GM12878 (cell line): Measurements from ENCODE around the gene RAB13. TPM values are rescaled to one million over a fixed set of nuclear protein-coding genes. Genes with fewer than 3 reads are reported as not detected.

Source experiments
- ATAC-seq: fragments of 200-7000 bp; cut with Tn5 transposase; 3 replicates; pipeline ENCODE4 v1.9.1; 2020; ENCODE audit warnings: mild to moderate bottlenecking, moderate library complexity
- BruUV-seq: library from RNA; stranded (reverse); fragments of 400-500 nt; replicated peaks from 2 replicates; lab custom pipeline; 2021; lab: Mats Ljungman, UMichigan
- CTCF ChIA-PET: fragments of 300-600 bp; sonication (Branson Sonifier 250); formaldehyde crosslinking; extraction: SDS; loops from one replicate; lab custom pipeline; 2021; ENCODE audit warnings: inconsistent platforms; lab: Yijun Ruan, JAX
- POLR2A ChIA-PET: fragments of 350-600 bp; formaldehyde crosslinking; extraction: SDS; loops from one replicate; lab custom pipeline; 2021; ENCODE audit warnings: inconsistent platforms; lab: Charles Lee
- RAD21 ChIA-PET: fragments of 300-600 bp; sonication (Branson Sonifier 250); formaldehyde crosslinking; loops from one replicate; lab custom pipeline; 2023; ENCODE audit warnings: antibody characterized with exemption; ENCODE audit not compliant: unreplicated experiment; lab: Charles Lee
- SMC1A ChIA-PET: fragments of 300-600 bp; sonication (Branson Sonifier 250); formaldehyde crosslinking; loops from one replicate; lab custom pipeline; 2023; ENCODE audit not compliant: unreplicated experiment, uncharacterized antibody; lab: Charles Lee
- DNase-seq: peaks from one replicate; pipeline ENCODE4 v3.0.0-alpha.2; 2011; ENCODE audit warnings: low read depth, low spot score
- FAIRE-seq: peaks from 3 replicates; lab custom pipeline; 2011; peaks lifted over from hg19 to GRCh38; lab: Jason Lieb, UNC
- H2AFZ ChIP-seq: 2 replicates; pipeline ENCODE4 v1.6.0; 2011; ENCODE audit warnings: low read depth, low read length, control low read depth; ENCODE audit not compliant: control insufficient read depth
- H3K27ac ChIP-seq: 2 replicates; pipeline ENCODE4 v1.5.1; 2011; ENCODE audit warnings: control low read depth; ENCODE audit not compliant: control insufficient read depth, insufficient read depth
- H3K27me3 ChIP-seq, 2 experiments: replicated peaks in 1 of 2; 2 replicates each; pipeline versions ENCODE4 v1.6.0 to v1.6.1; 2011; ENCODE audit warnings: low read length in 1 of 2; ENCODE audit not compliant: control insufficient read depth in 2 of 2, insufficient read depth in 2 of 2
- H3K36me3 ChIP-seq, 2 experiments: 2 replicates each; pipeline ENCODE4 v1.5.1; 2011; ENCODE audit warnings: low read length in 1 of 2; ENCODE audit not compliant: control insufficient read depth in 2 of 2, insufficient read depth in 2 of 2
- H3K4me1 ChIP-seq: 2 replicates; pipeline ENCODE4 v1.6.1; 2011; ENCODE audit warnings: mild to moderate bottlenecking, low read length, moderate library complexity, mixed read lengths; ENCODE audit not compliant: control insufficient read depth, insufficient read depth
- H3K4me2 ChIP-seq: 2 replicates; pipeline ENCODE4 v1.6.0; 2011; ENCODE audit warnings: control low read depth; ENCODE audit not compliant: control insufficient read depth, insufficient read depth
- H3K4me3 ChIP-seq: fragments of 200-600 bp; sonication (generic); 2 replicates; pipeline ENCODE4 v1.5.1; 2016
- H3K79me2 ChIP-seq: 2 replicates; pipeline ENCODE4 v1.6.0; 2011; ENCODE audit warnings: low read length; ENCODE audit not compliant: control insufficient read depth, insufficient read depth
- H3K9ac ChIP-seq: 2 replicates; pipeline ENCODE4 v1.8.0; 2011; ENCODE audit warnings: low read length, control low read depth, mixed read lengths; ENCODE audit not compliant: control insufficient read depth, insufficient read depth
- H3K9me3 ChIP-seq: replicated peaks from 3 replicates; pipeline ENCODE4 v1.5.1; 2011; ENCODE audit warnings: mild to moderate bottlenecking, low read length; ENCODE audit not compliant: control insufficient read depth, insufficient read depth
- H4K20me1 ChIP-seq: 2 replicates; pipeline ENCODE4 v1.6.0; 2011; ENCODE audit not compliant: control insufficient read depth, insufficient read depth
- BACH1 ChIP-seq: fragments of 450-650 bp; IDR thresholded peaks from 2 replicates; pipeline ENCODE4 v1.6.1; 2017; ENCODE audit warnings: mild to moderate bottlenecking, borderline replicate concordance
- CHD1 ChIP-seq: IDR thresholded peaks from 2 replicates; pipeline ENCODE4 v1.6.1; 2012; ENCODE audit warnings: low read depth, low read length, improper control_type of control experiment
- CHD4 ChIP-seq: fragments of 200-600 bp; sonication (generic); IDR thresholded peaks from 2 replicates; pipeline ENCODE4 v1.6.1; 2016; ENCODE audit warnings: mild to moderate bottlenecking
- NRF1 ChIP-seq: conservative IDR thresholded peaks from 2 replicates; pipeline ENCODE4 v1.6.1; 2011; ENCODE audit warnings: mild to moderate bottlenecking, low read depth, low read length, improper control_type of control experiment
- PML ChIP-seq: IDR thresholded peaks from 2 replicates; pipeline ENCODE4 v1.6.1; 2012; ENCODE audit warnings: low read length, inconsistent platforms
- POLR2AphosphoS2 ChIP-seq: IDR thresholded peaks from 2 replicates; pipeline ENCODE4 v1.6.1; 2011; ENCODE audit warnings: low read depth, mild to moderate bottlenecking, low read length, improper control_type of control experiment, moderate library complexity
- ZNF274 ChIP-seq: IDR thresholded peaks from one replicate; pipeline ENCODE4 v1.8.0; 2011; ENCODE audit not compliant: insufficient read length, insufficient read depth
- WGBS: methylation state at CpG from one replicate; pipeline ENCODE4 v1.1.6; 2016; ENCODE audit warnings: low lambda C conversion rate; ENCODE audit not compliant: insufficient replicate concordance, insufficient coverage; ENCODE audit errors: missing lambda C conversion rate; 5-methylcytosine and 5-hydroxymethylcytosine counted together
- in situ Hi-C: fragments of 300-500 bp; cut with MboI; formaldehyde crosslinking; loops from 9 replicates; pipeline ENCODE4 v1.14.3; 2018; ENCODE audit warnings: mixed read lengths
- intact Hi-C: fragments of 100-400 bp; cut with micrococcal nuclease; formaldehyde crosslinking; loops from one replicate; pipeline ENCODE4 v1.14.2; 2022; ENCODE audit not compliant: unreplicated experiment
- polyA plus RNA-seq, 11 experiments: library from polyadenylated mRNA; depleted of rRNA in 4 of 11; unstranded in 6 of 11; stranded (reverse) in 5 of 11; fragments of >200 nt; fragmentation: Nextera tagmentation in 4 of 11; fragmentation: Illumina TruSeq in 1 of 11; extraction: Ambion mirVana in 4 of 11; extraction: Trizol in 1 of 11; gene quantifications; 1 replicate in 1 of 11; 2 replicates in 10 of 11; pipeline versions ENCODE4 v1.2.1 to v1.2.3, GENCODE V29; 2011 to 2016; ENCODE audit warnings: inconsistent platforms in 2 of 11, missing spikeins in 2 of 11, low read depth in 1 of 11
- total RNA-seq, 4 experiments: library from RNA; depleted of rRNA in 3 of 4; stranded (reverse); fragments of >200 nt in 3 of 4; fragmentation: Illumina TruSeq in 1 of 4; extraction: Trizol in 1 of 4; gene quantifications; 2 replicates each; pipeline versions ENCODE4 v1.2.1 to v1.2.3, GENCODE V29; 2013 to 2021

Gene RAB13
- total and polyA plus RNA-seq, 10 of the 15 experiments (the other 5 are each of a cell fraction or from before 2014, with no cell fraction given): 0.75 to 30.7 (median 15.9) TPM

- no peak for ATAC-seq
- CTCF ChIA-PET: interaction anchor here (0.7 to 1.4 kb wide), 2 partner anchors 10 to 13 kb away, joined by 3 to 4 read pairs; partner anchors contain the start of genes RAB13 and SLC39A1
- H4K20me1 ChIP-seq: no peaks in the 10 kb centered on the region
- H3K27me3 ChIP-seq: no peaks in the 10 kb centered on the region
- intact Hi-C loops: no loop called here
- in situ Hi-C loops: no loop called here
- no peak overlapping the region for H3K27ac ChIP-seq
- no peak overlapping the region for H2AFZ ChIP-seq
- SMC1A ChIA-PET: interaction anchor here (0.9 kb wide), 1 partner anchor 10 kb away, joined by 3 read pairs; the partner anchor contains the start of gene SLC39A1
- H3K36me3 ChIP-seq: peaks cover 8 to 16% of the 10 kb centered on the region in 2 experiments
- no TSS peak for BruUV-seq
- H3K9me3 ChIP-seq: no peaks in the 10 kb centered on the region
- no peak overlapping the region for H3K9ac ChIP-seq
- no peak for DNase-seq
- FAIRE-seq: no peak
- no peak overlapping the region for H3K4me3 ChIP-seq
- RAD21 ChIA-PET: interaction anchor here (1.2 kb wide), 1 partner anchor 13 kb away, joined by 3 read pairs; the partner anchor contains the start of gene RAB13
- WGBS: 94% methylated on average over 3 of the region's 3 CpGs
- peaks cover 19% of the 10 kb centered on the region for H3K4me1 ChIP-seq
- no peak overlapping the region for H3K4me2 ChIP-seq
- TF ChIP-seq POLR2AphosphoS2 (peak; percentile 23; the same call in 1 of the 2 replicates), BACH1 (no peak), PML (0 out of 2 replicates have a peak, but pooled peaks have one; percentile 46)
- POLR2A ChIA-PET: interaction anchor here (2.4 kb wide), 1 partner anchor 10 kb away, joined by 9 read pairs; the partner anchor contains the start of gene SLC39A1
- H3K79me2 ChIP-seq: peaks cover 24% of the 10 kb centered on the region
Observed at GRCh38 chr1:153973071-153973470, 13.1 kb downstream of the RAB13 start.

DNA sequence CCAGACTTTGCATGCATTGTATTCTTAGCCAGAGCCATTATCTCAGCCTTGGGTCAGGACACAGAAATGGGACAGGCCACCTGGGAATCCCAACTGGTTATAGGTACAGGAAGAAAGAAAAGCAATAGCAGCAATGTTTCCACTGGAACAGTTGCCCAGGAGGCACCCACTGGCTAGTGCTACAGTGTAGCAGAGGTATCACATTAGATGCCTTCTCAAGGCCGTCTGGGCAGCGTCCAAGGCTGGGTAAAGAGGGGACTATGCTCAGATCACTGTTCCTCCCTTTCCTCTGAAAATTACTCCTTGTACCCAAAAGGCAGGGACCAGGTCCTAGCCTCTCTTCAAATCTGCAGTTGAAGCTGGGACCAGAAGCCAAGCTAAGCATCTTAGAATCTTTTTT, 15.8 kb downstream of the RAB13 start:
- in situ Hi-C loops: no loop called here

More for the DNA sequence above, 15.8 kb downstream of the RAB13 start:
- 100% methylated on average over 2 of the region's 2 CpGs for WGBS
- BruUV-seq: no TSS peak
- ChIA-PET CTCF (interaction anchor here (0.6 kb wide), 1 partner anchor 433 kb away, joined by 5 read pairs; no protein-coding TSS in a partner anchor), POLR2A (interaction anchor here (0.6 kb wide), 2 partner anchors 46 to 208 kb away, joined by 3 to 6 read pairs; no protein-coding TSS in a partner anchor), RAD21 (no interaction called here)
- DNase-seq (no peak), FAIRE-seq (no peak), ATAC-seq (no peak)
- no peak overlapping the region for H3K27ac ChIP-seq
- H3K36me3 ChIP-seq: peaks cover 8 to 16% of the 10 kb centered on the region in 2 experiments
- H3K9me3 ChIP-seq: no peaks in the 10 kb centered on the region
- H3K4me1 ChIP-seq: peaks cover 19% of the 10 kb centered on the region
- H3K4me2 ChIP-seq: no peak overlapping the region
- H2AFZ ChIP-seq: no peak overlapping the region
- H3K4me3 ChIP-seq: no peak overlapping the region
- no peaks in the 10 kb centered on the region for H3K27me3 ChIP-seq
- peaks cover 18% of the 10 kb centered on the region for H3K79me2 ChIP-seq
- H4K20me1 ChIP-seq: no peaks in the 10 kb centered on the region
- intact Hi-C loops: no loop called here
- TF ChIP-seq NRF1 (no peak), ZNF274 (no peak), CHD4 (no peak), CHD1 (no peak)
- TF ChIP-seq, all 136 proteins: peak for 0
- SMC1A ChIA-PET: interaction anchor here (0.5 to 1.2 kb wide), 2 partner anchors 17 to 365 kb away, joined by 3 read pairs; no protein-coding TSS in a partner anchor
- no peak overlapping the region for H3K9ac ChIP-seq
